Breast epithelium (tissue), 3 donors: Measurements from ENCODE around the gene CDH13.

Source experiments
- POLR2AphosphoS5 ChIP-seq, 3 donors: sonication (generic); formaldehyde crosslinking; IDR thresholded peaks; one replicate each; pipeline ENCODE4 v1.6.1; 2017; ENCODE audit warnings: antibody characterized with exemption in 3 of 3
- TF ChIP-seq, protein P1 (sequence below), 3 donors: fragments of 450-650 bp; IDR thresholded peaks; one replicate each; pipeline ENCODE4 v1.5.1; 2016 to 2017; ENCODE audit warnings: antibody characterized with exemption in 3 of 3, mild to moderate bottlenecking in 3 of 3, moderate library complexity in 3 of 3

DNA sequence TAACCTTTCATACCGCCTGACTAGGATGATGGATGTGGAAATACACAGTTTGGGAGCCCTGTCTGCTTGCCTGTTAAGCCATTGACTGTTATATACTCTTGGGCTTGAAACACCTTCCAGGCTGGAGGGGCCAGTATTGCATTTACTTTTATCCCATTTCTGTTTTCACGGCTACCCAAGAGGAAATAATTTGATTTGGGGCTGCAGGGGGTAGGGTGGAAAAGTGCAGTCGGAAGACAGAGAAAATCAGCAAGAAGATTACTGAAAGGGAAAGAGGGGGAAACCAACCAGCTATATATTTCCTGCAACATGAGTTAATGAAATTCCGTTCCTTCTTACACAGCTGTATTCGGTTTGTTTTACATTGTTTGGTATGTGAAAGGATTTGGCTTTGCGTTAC, 202.5 kb downstream of the CDH13 start:
- TF ChIP-seq, protein P1, sequence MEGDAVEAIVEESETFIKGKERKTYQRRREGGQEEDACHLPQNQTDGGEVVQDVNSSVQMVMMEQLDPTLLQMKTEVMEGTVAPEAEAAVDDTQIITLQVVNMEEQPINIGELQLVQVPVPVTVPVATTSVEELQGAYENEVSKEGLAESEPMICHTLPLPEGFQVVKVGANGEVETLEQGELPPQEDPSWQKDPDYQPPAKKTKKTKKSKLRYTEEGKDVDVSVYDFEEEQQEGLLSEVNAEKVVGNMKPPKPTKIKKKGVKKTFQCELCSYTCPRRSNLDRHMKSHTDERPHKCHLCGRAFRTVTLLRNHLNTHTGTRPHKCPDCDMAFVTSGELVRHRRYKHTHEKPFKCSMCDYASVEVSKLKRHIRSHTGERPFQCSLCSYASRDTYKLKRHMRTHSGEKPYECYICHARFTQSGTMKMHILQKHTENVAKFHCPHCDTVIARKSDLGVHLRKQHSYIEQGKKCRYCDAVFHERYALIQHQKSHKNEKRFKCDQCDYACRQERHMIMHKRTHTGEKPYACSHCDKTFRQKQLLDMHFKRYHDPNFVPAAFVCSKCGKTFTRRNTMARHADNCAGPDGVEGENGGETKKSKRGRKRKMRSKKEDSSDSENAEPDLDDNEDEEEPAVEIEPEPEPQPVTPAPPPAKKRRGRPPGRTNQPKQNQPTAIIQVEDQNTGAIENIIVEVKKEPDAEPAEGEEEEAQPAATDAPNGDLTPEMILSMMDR (IDR thresholded peaks at IDR 0.05) = no peak
- no peak for TF ChIP-seq POLR2AphosphoS5 (IDR thresholded peaks at IDR 0.05)
